HepG2 (cell line): ENCODE measurements around the gene ELF1. TPM values are rescaled to one million over a fixed set of nuclear protein-coding genes. Genes with fewer than 3 reads are reported as not detected.
A peak's percentile ranks its signal among the peaks of the same experiment; 100 is the strongest.

Source experiments
- AGO2 ChIP-seq: fragments of 200-400 bp; formaldehyde crosslinking; optimal IDR thresholded peaks from 2 replicates; pipeline ENCODE3; 2017; ENCODE audit warnings: mild to moderate bottlenecking, low read depth, low read length, moderate library complexity
- ATF7-NPFF ChIP-seq: sonication (generic); formaldehyde crosslinking; IDR thresholded peaks from 2 replicates; pipeline ENCODE4 v1.8.1; 2023; ENCODE audit warnings: mild to moderate bottlenecking, low read depth, missing genetic modification reagents, moderate library complexity
- ESRRA ChIP-seq: sonication (generic); formaldehyde crosslinking; IDR thresholded peaks from 2 replicates; pipeline ENCODE4 v1.5.1; 2020; ENCODE audit warnings: mild to moderate bottlenecking, low read depth, missing genetic modification reagents
- HMG20A ChIP-seq: IDR thresholded peaks from 2 replicates; pipeline ENCODE4 v1.6.1; 2016; ENCODE audit warnings: borderline replicate concordance
- HNRNPL ChIP-seq: fragments of 200-400 bp; formaldehyde crosslinking; IDR thresholded peaks from 2 replicates; pipeline ENCODE4 v1.6.1; 2017; ENCODE audit warnings: mild to moderate bottlenecking, low read depth, low read length
- IKZF4 ChIP-seq: sonication (generic); formaldehyde crosslinking; IDR thresholded peaks from 2 replicates; pipeline ENCODE4 v1.5.1; 2020; ENCODE audit warnings: borderline replicate concordance, mild to moderate bottlenecking, low read depth, missing genetic modification reagents; ENCODE audit errors: not compliant biosample characterization
- KLF16 ChIP-seq, 2 experiments: sonication (generic) in 1 of 2; formaldehyde crosslinking in 1 of 2; IDR thresholded peaks; 2 replicates each; pipeline versions ENCODE4 v1.6.1 to v1.8.0; 2016 to 2023; ENCODE audit warnings: missing genetic modification reagents in 2 of 2, missing compliant biosample characterization in 1 of 2
- MBD4 ChIP-seq: IDR thresholded peaks from 2 replicates; pipeline ENCODE4 v1.6.1; 2012; ENCODE audit warnings: low read length, inconsistent platforms, borderline replicate concordance
- MEF2D ChIP-seq: sonication (generic); formaldehyde crosslinking; IDR thresholded peaks from 2 replicates; pipeline ENCODE4 v1.5.1; 2020; ENCODE audit warnings: mild to moderate bottlenecking, missing genetic modification reagents
- NR3C1 ChIP-seq: sonication (generic); formaldehyde crosslinking; IDR thresholded peaks from 2 replicates; pipeline ENCODE4 v1.4.0; 2020; ENCODE audit warnings: missing genetic modification reagents
- PCBP2 ChIP-seq: fragments of 200-400 bp; formaldehyde crosslinking; optimal IDR thresholded peaks from 2 replicates; pipeline ENCODE3; 2018; ENCODE audit warnings: low read length, low read depth; ENCODE audit not compliant: poor library complexity, severe bottlenecking
- PHF20 ChIP-seq: sonication (generic); formaldehyde crosslinking; IDR thresholded peaks from 2 replicates; pipeline ENCODE4 v1.5.0; 2020; ENCODE audit warnings: mild to moderate bottlenecking, missing genetic modification reagents
- POGZ ChIP-seq: sonication (generic); formaldehyde crosslinking; IDR thresholded peaks from 2 replicates; pipeline ENCODE4 v1.4.0; 2020; ENCODE audit warnings: mild to moderate bottlenecking, missing genetic modification reagents
- POLR2A ChIP-seq, 2 experiments: IDR thresholded peaks; 2 replicates each; pipeline ENCODE4 v1.6.1; 2011; ENCODE audit warnings: low read depth in 2 of 2, low read length in 2 of 2, mild to moderate bottlenecking in 1 of 2, moderate library complexity in 1 of 2; ENCODE audit not compliant: insufficient read depth in 1 of 2
- REPIN1 ChIP-seq: sonication (generic); formaldehyde crosslinking; IDR thresholded peaks from 2 replicates; pipeline ENCODE4 v1.8.0; 2022; ENCODE audit warnings: missing genetic modification reagents, low read depth, mild to moderate bottlenecking, borderline replicate concordance
- RFX3 ChIP-seq: IDR thresholded peaks from 2 replicates; pipeline ENCODE4 v1.6.1; 2016; ENCODE audit warnings: missing biosample characterization, missing genetic modification reagents
- SUZ12 ChIP-seq: fragments of 150-350 bp; IDR thresholded peaks from 2 replicates; pipeline ENCODE4 v1.6.1; 2014; ENCODE audit warnings: low read depth, low read length
- ZEB1 ChIP-seq: IDR thresholded peaks from 2 replicates; pipeline ENCODE4 v1.6.1; 2012; ENCODE audit warnings: mild to moderate bottlenecking, low read depth, inconsistent platforms; ENCODE audit not compliant: insufficient replicate concordance
- ZFP36L1 ChIP-seq: sonication (generic); formaldehyde crosslinking; IDR thresholded peaks from 2 replicates; pipeline ENCODE4 v1.8.0; 2022; ENCODE audit warnings: mild to moderate bottlenecking, missing genetic modification reagents, moderate library complexity
- ZFX ChIP-seq: sonication (generic); formaldehyde crosslinking; IDR thresholded peaks from 2 replicates; pipeline ENCODE4 v1.4.0; 2020; ENCODE audit warnings: mild to moderate bottlenecking, low read depth, missing genetic modification reagents, moderate library complexity
- ZKSCAN8 ChIP-seq: IDR thresholded peaks from 2 replicates; pipeline ENCODE4 v1.6.1; 2016; ENCODE audit warnings: borderline replicate concordance, missing genetic modification reagents, missing compliant biosample characterization
- ZNF160 ChIP-seq: sonication (generic); formaldehyde crosslinking; IDR thresholded peaks from 2 replicates; pipeline ENCODE4 v1.8.0; 2022; ENCODE audit warnings: mild to moderate bottlenecking, inconsistent platforms, missing genetic modification reagents
- ZNF317 ChIP-seq: sonication (generic); formaldehyde crosslinking; IDR thresholded peaks from 2 replicates; pipeline ENCODE4 v1.5.0; 2020; ENCODE audit warnings: mild to moderate bottlenecking, missing genetic modification reagents
- ZNF660 ChIP-seq: sonication (generic); formaldehyde crosslinking; IDR thresholded peaks from 2 replicates; pipeline ENCODE4 v1.5.1; 2020; ENCODE audit warnings: mild to moderate bottlenecking, low read depth, missing genetic modification reagents, borderline replicate concordance
- ZNF7 ChIP-seq: IDR thresholded peaks from 2 replicates; pipeline ENCODE4 v1.6.1; 2016; ENCODE audit warnings: missing biosample characterization, missing genetic modification reagents
- ZNF777 ChIP-seq: sonication (generic); formaldehyde crosslinking; IDR thresholded peaks from 2 replicates; pipeline ENCODE4 v1.4.0; 2020; ENCODE audit warnings: missing genetic modification reagents
- ZNF879 ChIP-seq: sonication (generic); formaldehyde crosslinking; IDR thresholded peaks from 2 replicates; pipeline ENCODE4 v1.8.1; 2023; ENCODE audit warnings: missing genetic modification reagents
- ZSCAN22 ChIP-seq: sonication (generic); formaldehyde crosslinking; IDR thresholded peaks from 2 replicates; pipeline ENCODE4 v1.4.0; 2020; ENCODE audit warnings: mild to moderate bottlenecking, missing genetic modification reagents
- polyA plus RNA-seq, 8 experiments: library from polyadenylated mRNA; depleted of rRNA in 3 of 8; stranded (reverse) in 7 of 8; unstranded in 1 of 8; fragments of >200 nt; fragmentation: Illumina TruSeq in 4 of 8; extraction: Trizol in 4 of 8; gene quantifications; 2 replicates each; pipeline versions ENCODE4 v1.2.1 to v1.2.3, GENCODE V29; 2011 to 2016; ENCODE audit warnings: low read depth in 4 of 8, missing spikeins in 1 of 8, mixed read lengths in 1 of 8; ENCODE audit not compliant: insufficient read depth in 1 of 8
- total RNA-seq, 5 experiments: library from RNA; depleted of rRNA; stranded (reverse); fragments of >200 nt; fragmentation: Illumina TruSeq; extraction: Trizol; gene quantifications; 2 replicates each; pipeline ENCODE4 v1.2.3, GENCODE V29; 2016; ENCODE audit warnings: low read depth in 1 of 5
- TF ChIP-seq, protein P1 (sequence below): IDR thresholded peaks from 2 replicates; pipeline ENCODE4 v1.6.1; 2012; ENCODE audit warnings: inconsistent platforms
- TF ChIP-seq, protein P2 (sequence below), 2 experiments: fragments of 450-650 bp in 1 of 2; sonication (generic) in 1 of 2; formaldehyde crosslinking; IDR thresholded peaks; 2 replicates each; pipeline versions ENCODE4 v1.5.0 to v1.8.0; 2020 to 2022; ENCODE audit warnings: mild to moderate bottlenecking in 1 of 2, missing genetic modification reagents in 1 of 2
- TF ChIP-seq, protein P3 (sequence below): sonication (generic); formaldehyde crosslinking; IDR thresholded peaks from 2 replicates; pipeline ENCODE4; 2020; ENCODE audit warnings: missing genetic modification reagents, mild to moderate bottlenecking, borderline replicate concordance

Gene ELF1
- total and polyA plus RNA-seq, 2 of the 13 experiments (the other 11 are each of a cell fraction or from before 2014, with no cell fraction given), result 24.6 to 71.5 TPM

DNA sequence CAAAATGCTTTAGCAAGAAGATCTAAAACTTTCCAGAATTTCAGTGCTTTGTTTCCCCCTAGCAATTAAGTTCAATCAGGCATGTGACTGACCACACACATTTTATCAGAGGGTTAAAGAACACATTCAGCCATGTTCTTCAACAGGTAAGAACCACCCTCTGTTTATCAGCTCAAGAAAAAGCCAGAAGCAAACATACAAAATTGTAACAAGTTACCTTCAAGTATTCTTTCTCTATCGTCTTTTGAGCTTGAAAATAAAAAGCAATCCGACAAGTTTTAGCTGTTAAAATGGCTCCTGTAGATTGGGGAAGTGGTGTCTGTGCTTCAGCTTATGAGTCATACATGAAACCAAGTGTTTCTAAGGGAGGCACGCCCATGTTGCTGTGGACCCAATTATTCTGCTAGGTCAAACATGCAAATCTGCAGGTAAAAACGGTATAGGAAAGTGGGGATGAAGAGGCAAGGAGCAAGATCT lies at the start of gene ELF1 (continued):
- TF ChIP-seq MBD4 (peak; percentile 49; the same call in 1 of the 2 replicates), KLF16 (CRISPR knock-in tag; IDR thresholded peaks at IDR 0.05) (no peak), HMG20A (no peak; the same call in 1 of the 2 replicates), ESRRA (CRISPR knock-in tag) (no peak), HNRNPL (no peak), ZNF7 (no peak), ZNF317 (CRISPR knock-in tag) (no peak), POGZ (CRISPR knock-in tag) (0 out of 2 replicates have a peak, but pooled peaks have one; percentile 6), ZKSCAN8 (CRISPR knock-in tag) (no peak), ZNF160 (no peak), RFX3 (no peak), NR3C1 (CRISPR knock-in tag) (no peak), ZEB1 (no peak), ZNF660 (CRISPR knock-in tag) (no peak), ZFP36L1 (CRISPR knock-in tag) (no peak), REPIN1 (no peak), PCBP2 (no peak), ZNF879 (CRISPR knock-in tag) (no peak), ZSCAN22 (CRISPR knock-in tag) (no peak), POLR2A (IDR thresholded peaks at IDR 0.05; ENCODE audit: insufficient read depth in 1 of 2, low read depth in 2 of 2, low read length in 2 of 2) (peak in 1 of 2 experiments; percentile 0; a peak in 1 of 4 replicates), ZNF777 (CRISPR knock-in tag) (no peak), PHF20 (CRISPR knock-in tag) (no peak), AGO2 (no peak), IKZF4 (no peak), MEF2D (no peak), ATF7-NPFF (CRISPR knock-in tag) (no peak), SUZ12 (no peak), ZFX (CRISPR knock-in tag) (no peak)
- TF ChIP-seq, protein P1, sequence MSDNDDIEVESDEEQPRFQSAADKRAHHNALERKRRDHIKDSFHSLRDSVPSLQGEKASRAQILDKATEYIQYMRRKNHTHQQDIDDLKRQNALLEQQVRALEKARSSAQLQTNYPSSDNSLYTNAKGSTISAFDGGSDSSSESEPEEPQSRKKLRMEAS, result no peak
- TF ChIP-seq, protein P2, sequence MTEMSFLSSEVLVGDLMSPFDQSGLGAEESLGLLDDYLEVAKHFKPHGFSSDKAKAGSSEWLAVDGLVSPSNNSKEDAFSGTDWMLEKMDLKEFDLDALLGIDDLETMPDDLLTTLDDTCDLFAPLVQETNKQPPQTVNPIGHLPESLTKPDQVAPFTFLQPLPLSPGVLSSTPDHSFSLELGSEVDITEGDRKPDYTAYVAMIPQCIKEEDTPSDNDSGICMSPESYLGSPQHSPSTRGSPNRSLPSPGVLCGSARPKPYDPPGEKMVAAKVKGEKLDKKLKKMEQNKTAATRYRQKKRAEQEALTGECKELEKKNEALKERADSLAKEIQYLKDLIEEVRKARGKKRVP (CRISPR knock-in tag; IDR thresholded peaks at IDR 0.05), result no peak
- TF ChIP-seq, protein P3, sequence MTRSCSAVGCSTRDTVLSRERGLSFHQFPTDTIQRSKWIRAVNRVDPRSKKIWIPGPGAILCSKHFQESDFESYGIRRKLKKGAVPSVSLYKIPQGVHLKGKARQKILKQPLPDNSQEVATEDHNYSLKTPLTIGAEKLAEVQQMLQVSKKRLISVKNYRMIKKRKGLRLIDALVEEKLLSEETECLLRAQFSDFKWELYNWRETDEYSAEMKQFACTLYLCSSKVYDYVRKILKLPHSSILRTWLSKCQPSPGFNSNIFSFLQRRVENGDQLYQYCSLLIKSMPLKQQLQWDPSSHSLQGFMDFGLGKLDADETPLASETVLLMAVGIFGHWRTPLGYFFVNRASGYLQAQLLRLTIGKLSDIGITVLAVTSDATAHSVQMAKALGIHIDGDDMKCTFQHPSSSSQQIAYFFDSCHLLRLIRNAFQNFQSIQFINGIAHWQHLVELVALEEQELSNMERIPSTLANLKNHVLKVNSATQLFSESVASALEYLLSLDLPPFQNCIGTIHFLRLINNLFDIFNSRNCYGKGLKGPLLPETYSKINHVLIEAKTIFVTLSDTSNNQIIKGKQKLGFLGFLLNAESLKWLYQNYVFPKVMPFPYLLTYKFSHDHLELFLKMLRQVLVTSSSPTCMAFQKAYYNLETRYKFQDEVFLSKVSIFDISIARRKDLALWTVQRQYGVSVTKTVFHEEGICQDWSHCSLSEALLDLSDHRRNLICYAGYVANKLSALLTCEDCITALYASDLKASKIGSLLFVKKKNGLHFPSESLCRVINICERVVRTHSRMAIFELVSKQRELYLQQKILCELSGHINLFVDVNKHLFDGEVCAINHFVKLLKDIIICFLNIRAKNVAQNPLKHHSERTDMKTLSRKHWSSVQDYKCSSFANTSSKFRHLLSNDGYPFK (CRISPR knock-in tag), result no peak
